Heart left ventricle (tissue), 16 donors: ENCODE measurements around the gene CADM2. TPM values are rescaled to one million over a fixed set of nuclear protein-coding genes. Genes with fewer than 3 reads are reported as not detected.

Source experiments
- ATAC-seq, 4 donors: fragments of 200-7000 bp; cut with Tn5 transposase; one replicate each; pipeline ENCODE4 v1.9.1; 2020 to 2022; ENCODE audit warnings: moderate library complexity in 4 of 4, mild to moderate bottlenecking in 3 of 4, moderate number of reproducible peaks in 1 of 4
- DNase-seq, 5 donors: peaks; one replicate each; pipeline ENCODE4 v3.0.0-alpha.2; 2020
- H3K27ac ChIP-seq, 12 donors: fragments of 200-600 bp; sonication (generic) in 4 of 12; one replicate each; pipeline versions ENCODE4 v1.5.0 to v1.8.0; 2016 to 2022; ENCODE audit warnings: mild to moderate bottlenecking in 2 of 12
- H3K27me3 ChIP-seq, 9 donors: fragments of 200-600 bp; sonication (generic) in 2 of 9; one replicate each; pipeline versions ENCODE4 v1.5.1 to v1.8.0; 2016 to 2022; ENCODE audit warnings: mild to moderate bottlenecking in 3 of 9
- H3K36me3 ChIP-seq, 9 donors: fragments of 200-600 bp; sonication (generic) in 2 of 9; one replicate each; pipeline versions ENCODE4 v1.5.0 to v1.8.0; 2018 to 2022; ENCODE audit warnings: mild to moderate bottlenecking in 2 of 9
- H3K4me1 ChIP-seq, 12 donors: fragments of 200-600 bp; sonication (generic) in 4 of 12; one replicate each; pipeline versions ENCODE4 v1.5.0 to v1.8.0; 2016 to 2022; ENCODE audit warnings: mild to moderate bottlenecking in 3 of 12
- H3K4me3 ChIP-seq, 12 donors: fragments of 200-600 bp; sonication (generic) in 4 of 12; one replicate each; pipeline versions ENCODE4 v1.5.0 to v1.8.0; 2017 to 2022; ENCODE audit warnings: mild to moderate bottlenecking in 9 of 12, moderate library complexity in 4 of 12
- H3K9me3 ChIP-seq, 12 donors: fragments of 200-600 bp; sonication (generic) in 4 of 12; one replicate each; pipeline versions ENCODE4 v1.5.0 to v1.8.0; 2016 to 2022; ENCODE audit warnings: mild to moderate bottlenecking in 1 of 12
- POLR2A ChIP-seq, 2 donors: fragments of 450-650 bp; IDR thresholded peaks; one replicate each; pipeline ENCODE4 v1.6.1; 2017; ENCODE audit warnings: antibody characterized with exemption in 2 of 2, mild to moderate bottlenecking in 2 of 2, moderate library complexity in 2 of 2
- WGBS, 4 donors: extraction: QIAGEN DNeasy Blood & Tissue Kit in 2 of 4; methylation state at CpG; one replicate each; pipeline versions ENCODE4 v1.1.5 to v1.1.7; 2013 to 2018; 5-methylcytosine and 5-hydroxymethylcytosine counted together
- intact Hi-C, 10 donors: fragments of 100-400 bp; cut with DNase I; formaldehyde crosslinking; loops; one replicate each; pipeline versions ENCODE4 v1.11.1 to v1.14.2; 2022
- polyA plus RNA-seq, 2 donors: library from polyadenylated mRNA; stranded (reverse); fragments of 200-250 nt; gene quantifications; one replicate each; pipeline ENCODE4 v1.2.3, GENCODE V29; 2013
- total RNA-seq, 9 donors: library from RNA; depleted of rRNA in 2 of 9; stranded (reverse); fragments of >200 nt in 2 of 9; fragmentation: NEBNext Ultra II Directional in 3 of 9; extraction: Animal tissue kit (Norgen Biotek cat#: 25700) in 3 of 9; gene quantifications; one replicate each; pipeline versions ENCODE4 v1.1.0 to v1.2.4, GENCODE V29; 2016 to 2023
- TF ChIP-seq, protein P1 (sequence below), 12 donors: fragments of 200-600 bp; sonication (generic) in 4 of 12; IDR thresholded peaks; one replicate each; pipeline versions ENCODE4 v1.5.0 to v1.8.0; 2018 to 2022; ENCODE audit warnings: antibody characterized with exemption in 12 of 12, mild to moderate bottlenecking in 5 of 12
- donor health status: ischemic (EF 13 %, LVEDD 7.1; RV severe dilation, severe dysfunction).
- donor health status: healthy with polysubstance abuse.
- donor health status: DM: no; HTN: yes; CAD: no.
- donor health status: DM: no; HTN: no; CAD: no.
- donor health status: ischemic (EF 25% LVEDD 6.9; RV normal size, moderate dysfunction).
- donor health status: ischemic (EF 25% LVEDD 5.7; RV mildly dilated, moderate dysfunction).
- donor health status: healthy.
- donor health status: DM: yes; HTN: yes; CAD: no.
- donor health status: ischemic (EF 35%, LVEDD 5.7; RV mildly dilated, moderate dysfunction).
- donor health status: nonischemic (EF 11% LVEDD 7.7; RV severe dilation, severe dysfunction).
- donor health status: DM: yes; HTN: yes; CAD: no.
- donor health status: PGD.
- donor health status: ischemic (EF 29% LVEDD 5.4; RV normal size, mild dysfunction).
- donor health status: nonischemic (EF 23%, LVEDD 6.1; RV moderate dilation, normal function).

Gene CADM2
- total and polyA plus RNA-seq, 11 donors: 0.19 to 2.3 (median 0.69) TPM

DNA sequence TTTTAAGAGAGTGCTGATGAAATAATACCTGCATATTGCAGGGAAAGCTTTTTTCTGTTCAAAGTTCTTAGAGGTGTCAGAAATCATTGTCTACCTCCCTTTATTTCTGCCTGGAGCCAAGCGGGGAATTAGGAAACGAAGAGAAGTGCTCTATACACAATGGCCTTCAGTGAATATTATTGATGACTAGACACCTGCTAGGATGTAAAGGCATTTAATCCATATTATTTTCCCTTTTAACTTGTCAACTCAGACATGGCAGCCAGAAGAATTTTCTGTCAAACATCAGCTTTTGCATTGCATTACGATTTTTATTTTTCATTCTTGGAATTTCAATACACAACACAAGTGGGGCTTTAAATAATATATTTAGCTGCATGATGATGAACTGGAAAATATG, 24.7 kb downstream of the CADM2 start:
- WGBS, 4 donors: 84 to 91% (median 88%) methylated on average over 3 of the region's 3 CpGs

DNA sequence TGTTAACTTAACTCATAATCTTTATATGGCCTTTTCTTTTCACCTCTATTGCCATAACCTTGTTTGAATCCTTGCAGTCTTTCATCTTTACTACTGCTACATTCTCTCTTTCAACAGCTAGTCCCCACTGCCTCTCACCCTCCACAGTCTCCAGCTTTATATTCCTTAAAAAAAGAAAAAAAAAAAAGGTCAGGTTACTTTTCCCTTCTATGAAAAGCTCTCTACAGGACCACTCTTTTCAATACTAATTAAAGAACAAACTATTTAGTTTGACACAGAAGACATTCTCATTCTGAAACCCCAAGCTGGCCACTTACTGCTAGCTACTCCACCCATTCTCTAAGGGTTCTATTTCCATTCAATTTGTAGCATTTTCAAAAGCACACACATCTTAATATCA, 25.6 kb downstream of the CADM2 start:
- no peak for ATAC-seq
- intact Hi-C loops: no loop called here
- Histone ChIP-seq H3K27me3 (no peaks in the 10 kb centered on the region), H3K9me3 (no peaks in the 10 kb centered on the region), H3K36me3 (no peaks in the 10 kb centered on the region), H3K4me1 (no peaks in the 10 kb centered on the region), H3K27ac (no peak overlapping the region), H3K4me3 (no peak overlapping the region)
- no peak for DNase-seq
- TF ChIP-seq, protein P1, sequence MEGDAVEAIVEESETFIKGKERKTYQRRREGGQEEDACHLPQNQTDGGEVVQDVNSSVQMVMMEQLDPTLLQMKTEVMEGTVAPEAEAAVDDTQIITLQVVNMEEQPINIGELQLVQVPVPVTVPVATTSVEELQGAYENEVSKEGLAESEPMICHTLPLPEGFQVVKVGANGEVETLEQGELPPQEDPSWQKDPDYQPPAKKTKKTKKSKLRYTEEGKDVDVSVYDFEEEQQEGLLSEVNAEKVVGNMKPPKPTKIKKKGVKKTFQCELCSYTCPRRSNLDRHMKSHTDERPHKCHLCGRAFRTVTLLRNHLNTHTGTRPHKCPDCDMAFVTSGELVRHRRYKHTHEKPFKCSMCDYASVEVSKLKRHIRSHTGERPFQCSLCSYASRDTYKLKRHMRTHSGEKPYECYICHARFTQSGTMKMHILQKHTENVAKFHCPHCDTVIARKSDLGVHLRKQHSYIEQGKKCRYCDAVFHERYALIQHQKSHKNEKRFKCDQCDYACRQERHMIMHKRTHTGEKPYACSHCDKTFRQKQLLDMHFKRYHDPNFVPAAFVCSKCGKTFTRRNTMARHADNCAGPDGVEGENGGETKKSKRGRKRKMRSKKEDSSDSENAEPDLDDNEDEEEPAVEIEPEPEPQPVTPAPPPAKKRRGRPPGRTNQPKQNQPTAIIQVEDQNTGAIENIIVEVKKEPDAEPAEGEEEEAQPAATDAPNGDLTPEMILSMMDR (IDR thresholded peaks at IDR 0.05): no peak
- TF ChIP-seq POLR2A (IDR thresholded peaks at IDR 0.05): no peak

More for the DNA sequence above, 24.7 kb downstream of the CADM2 start:
- ATAC-seq (no peak), DNase-seq (no peak)
- Histone ChIP-seq H3K4me1 (no peaks in the 10 kb centered on the region), H3K36me3 (no peaks in the 10 kb centered on the region), H3K27ac (no peak overlapping the region), H3K4me3 (no peak overlapping the region), H3K27me3 (no peaks in the 10 kb centered on the region), H3K9me3 (no peaks in the 10 kb centered on the region)
- intact Hi-C loops: no loop called here
- TF ChIP-seq, protein P1 (IDR thresholded peaks at IDR 0.05): no peak
- no peak for TF ChIP-seq POLR2A (IDR thresholded peaks at IDR 0.05)

DNA sequence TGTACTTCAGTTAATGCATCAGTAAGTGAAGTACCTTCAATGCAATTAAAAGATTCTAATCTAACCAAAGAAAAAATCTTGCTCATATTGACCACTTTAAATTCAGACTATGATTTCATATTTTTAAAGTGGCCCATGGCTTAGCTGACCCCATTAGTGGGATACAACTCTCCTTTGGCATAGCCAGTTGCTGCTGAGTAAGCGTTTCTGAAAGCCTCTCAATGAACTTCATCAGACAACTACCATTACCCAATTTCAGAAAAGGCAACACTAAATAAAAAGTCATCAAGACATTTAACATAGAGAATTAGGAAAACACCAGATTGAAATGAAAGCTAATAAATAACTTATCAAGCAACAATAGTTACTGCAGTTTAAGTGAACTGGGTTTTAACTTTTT, 27.0 kb downstream of the CADM2 start:
- ATAC-seq (no peak), DNase-seq (no peak)
- TF ChIP-seq POLR2A (IDR thresholded peaks at IDR 0.05): no peak
- TF ChIP-seq, protein P1 (IDR thresholded peaks at IDR 0.05): no peak

DNA sequence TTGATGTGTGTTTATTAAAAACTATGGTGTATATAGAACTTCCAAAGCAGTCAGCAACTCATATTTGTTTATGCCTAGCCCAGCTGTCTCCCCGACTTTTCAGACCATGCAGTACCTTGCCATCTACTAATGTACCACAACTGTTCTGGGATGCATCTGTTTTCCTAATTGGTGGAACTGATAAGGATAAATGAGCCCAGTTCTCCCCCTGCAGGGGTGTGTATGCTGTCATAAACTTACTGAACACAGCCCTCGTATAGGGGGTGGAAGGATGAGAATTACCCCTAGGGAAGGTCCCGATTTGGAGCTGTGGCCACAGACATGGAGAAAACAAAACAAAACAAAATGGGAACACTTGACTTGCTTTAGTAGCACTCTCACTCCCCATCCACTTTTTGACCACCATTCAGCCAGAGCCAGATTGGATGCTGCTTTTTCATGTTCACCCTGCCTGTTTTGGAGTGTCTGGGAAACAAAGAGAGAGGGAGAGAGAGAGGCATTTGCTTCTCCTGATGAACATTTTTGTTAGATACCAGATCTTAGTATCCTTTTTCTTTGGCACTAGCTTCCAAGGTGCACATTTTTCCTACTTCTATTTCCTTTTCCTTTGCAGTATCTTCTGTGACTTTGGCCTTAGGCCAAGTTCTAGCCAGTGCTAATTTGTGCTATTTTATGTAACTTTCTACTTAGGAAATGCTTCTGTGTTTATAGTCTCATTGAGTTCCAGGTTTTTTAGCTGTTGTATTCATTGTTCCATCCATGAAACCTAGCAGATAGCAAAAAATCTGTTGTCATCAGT, 29.1 kb downstream of the CADM2 start:
- ATAC-seq (no peak), DNase-seq (no peak)
- H3K9me3 ChIP-seq: no peaks in the 10 kb centered on the region
- WGBS, 4 donors: 54 to 66% (median 55%) methylated on average over 3 of the region's 3 CpGs
- no peak overlapping the region for H3K4me3 ChIP-seq
- intact Hi-C loops: no loop called here
- H3K36me3 ChIP-seq: no peaks in the 10 kb centered on the region
- no peaks in the 10 kb centered on the region for H3K4me1 ChIP-seq
- TF ChIP-seq, protein P1 (IDR thresholded peaks at IDR 0.05): no peak
- TF ChIP-seq POLR2A (IDR thresholded peaks at IDR 0.05): no peak
- H3K27ac ChIP-seq: no peak overlapping the region
- H3K27me3 ChIP-seq: no peaks in the 10 kb centered on the region

More for the DNA sequence above, 27.0 kb downstream of the CADM2 start:
- no peaks in the 10 kb centered on the region for H3K27me3 ChIP-seq
- H3K4me3 ChIP-seq: no peak overlapping the region
- no peak overlapping the region for H3K27ac ChIP-seq
- H3K9me3 ChIP-seq: no peaks in the 10 kb centered on the region
- intact Hi-C loops: no loop called here
- no peaks in the 10 kb centered on the region for H3K36me3 ChIP-seq
- H3K4me1 ChIP-seq: no peaks in the 10 kb centered on the region
- WGBS, 4 donors: 80 to 93% (median 84%) methylated on average over 1 of the region's 1 CpG
